Nephron (organoid): ENCODE measurements around the gene JOSD1.

ENCODE experiments used
- H3K27ac Mint-ChIP-seq, 3 experiments: 2 replicates each; pipeline ENCODE4 v1.8.0; 2020; ENCODE audit warnings: mixed read lengths in 3 of 3, mild to moderate bottlenecking in 2 of 3, moderate library complexity in 1 of 3
- H3K27me3 Mint-ChIP-seq: 2 replicates; pipeline ENCODE4 v1.8.0; 2021; ENCODE audit warnings: low read depth, mild to moderate bottlenecking, moderate library complexity, mixed read lengths
- H3K36me3 Mint-ChIP-seq: 2 replicates; pipeline ENCODE4 v1.8.0; 2020; ENCODE audit warnings: low read depth, mixed read lengths
- H3K4me1 Mint-ChIP-seq: 2 replicates; pipeline ENCODE4 v1.8.0; 2020; ENCODE audit warnings: mixed read lengths
- H3K4me3 Mint-ChIP-seq, 3 experiments: 2 replicates each; pipeline ENCODE4 v1.8.0; 2020; ENCODE audit warnings: mild to moderate bottlenecking in 3 of 3, mixed read lengths in 3 of 3, moderate library complexity in 2 of 3
- H3K9me3 Mint-ChIP-seq: 2 replicates; pipeline ENCODE4 v1.8.0; 2020; ENCODE audit warnings: mixed read lengths
- TF ChIP-seq, protein P1 (sequence below), 3 experiments: fragments of 200-600 bp; sonication (generic); IDR thresholded peaks; one replicate each; pipeline ENCODE4 v1.5.0; 2021; ENCODE audit warnings: antibody characterized with exemption in 3 of 3; ENCODE audit not compliant: unreplicated experiment in 3 of 3

JOSD1 gene

DNA sequence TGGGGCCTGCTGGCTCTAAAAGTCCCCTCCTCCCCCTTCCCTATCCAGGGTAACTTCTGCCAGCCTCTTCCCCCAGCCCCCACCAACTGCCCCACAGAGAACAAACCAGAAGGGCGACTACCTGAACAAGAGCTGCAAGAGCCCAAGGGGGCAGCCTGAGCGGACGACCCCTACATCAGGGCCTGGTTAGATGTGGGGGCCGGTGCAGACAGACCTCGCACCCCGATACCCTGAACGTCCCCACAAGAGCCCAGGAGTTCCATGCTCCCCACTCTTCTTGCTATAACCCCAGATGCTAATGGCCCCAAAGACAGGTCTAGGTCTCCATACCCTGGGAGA, 34.4 kb upstream of the JOSD1 start:
- no peaks in the 10 kb centered on the region for H3K9me3 Mint-ChIP-seq
- peaks cover 19% of the 10 kb centered on the region for H3K4me1 Mint-ChIP-seq

GRCh38 chr22:38734421-38735100, 33.8 kb upstream of the JOSD1 start:
- Mint-ChIP-seq H3K4me3 (no peak overlapping the region), H3K27me3 (no peaks in the 10 kb centered on the region), H3K4me1 (peaks cover 19% of the 10 kb centered on the region), H3K27ac (peak overlapping the region; percentile 19 to 47 (median 41)), H3K36me3 (peaks cover 50% of the 10 kb centered on the region), H3K9me3 (no peaks in the 10 kb centered on the region)
- TF ChIP-seq, protein P1, sequence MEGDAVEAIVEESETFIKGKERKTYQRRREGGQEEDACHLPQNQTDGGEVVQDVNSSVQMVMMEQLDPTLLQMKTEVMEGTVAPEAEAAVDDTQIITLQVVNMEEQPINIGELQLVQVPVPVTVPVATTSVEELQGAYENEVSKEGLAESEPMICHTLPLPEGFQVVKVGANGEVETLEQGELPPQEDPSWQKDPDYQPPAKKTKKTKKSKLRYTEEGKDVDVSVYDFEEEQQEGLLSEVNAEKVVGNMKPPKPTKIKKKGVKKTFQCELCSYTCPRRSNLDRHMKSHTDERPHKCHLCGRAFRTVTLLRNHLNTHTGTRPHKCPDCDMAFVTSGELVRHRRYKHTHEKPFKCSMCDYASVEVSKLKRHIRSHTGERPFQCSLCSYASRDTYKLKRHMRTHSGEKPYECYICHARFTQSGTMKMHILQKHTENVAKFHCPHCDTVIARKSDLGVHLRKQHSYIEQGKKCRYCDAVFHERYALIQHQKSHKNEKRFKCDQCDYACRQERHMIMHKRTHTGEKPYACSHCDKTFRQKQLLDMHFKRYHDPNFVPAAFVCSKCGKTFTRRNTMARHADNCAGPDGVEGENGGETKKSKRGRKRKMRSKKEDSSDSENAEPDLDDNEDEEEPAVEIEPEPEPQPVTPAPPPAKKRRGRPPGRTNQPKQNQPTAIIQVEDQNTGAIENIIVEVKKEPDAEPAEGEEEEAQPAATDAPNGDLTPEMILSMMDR (IDR thresholded peaks at IDR 0.05; ENCODE audit: unreplicated experiment in 3 of 3) = no peak

More for the DNA sequence above, 34.4 kb upstream of the JOSD1 start:
- H3K4me3 Mint-ChIP-seq = no peak overlapping the region
- peak overlapping the region in 1 of 3 experiments; percentile 19 for H3K27ac Mint-ChIP-seq
- H3K27me3 Mint-ChIP-seq = no peaks in the 10 kb centered on the region
- TF ChIP-seq, protein P1 (IDR thresholded peaks at IDR 0.05; ENCODE audit: unreplicated experiment in 3 of 3) = no peak
- H3K36me3 Mint-ChIP-seq = peaks cover 53% of the 10 kb centered on the region

DNA sequence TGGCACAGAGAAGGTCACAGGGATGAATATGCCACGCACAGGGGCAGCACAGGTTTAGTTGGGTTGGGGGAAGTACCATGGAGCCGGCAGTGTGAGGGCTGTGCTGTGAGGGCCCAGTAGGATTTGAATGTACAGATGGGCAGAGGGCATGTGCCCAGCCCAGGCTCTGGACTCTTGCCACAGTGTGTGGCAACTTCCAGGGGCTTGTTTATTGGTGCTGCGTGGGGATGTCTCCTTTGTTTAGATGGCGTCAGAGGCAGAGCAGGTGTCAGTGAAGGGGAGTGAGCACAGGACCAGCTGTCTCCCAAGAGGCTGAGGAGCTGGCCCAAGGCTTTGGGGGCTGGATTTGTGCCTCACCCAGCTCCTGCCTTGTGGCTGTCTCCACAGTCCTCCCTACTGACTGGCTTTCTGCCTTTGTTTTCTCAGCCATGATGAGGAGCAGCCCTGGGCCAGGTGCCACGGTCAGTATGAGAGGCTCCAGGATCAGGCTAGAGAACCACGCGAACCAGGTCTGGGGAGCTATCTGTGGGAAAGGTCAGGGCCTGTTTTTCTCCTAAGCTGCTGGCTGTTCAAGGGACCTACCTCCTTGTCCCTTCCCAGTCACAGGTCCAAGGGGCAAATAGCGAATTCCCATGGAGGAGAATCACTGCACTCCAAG, 33.1 kb upstream of the JOSD1 start:
- Mint-ChIP-seq H3K4me3 (no peak overlapping the region), H3K4me1 (peaks cover 19% of the 10 kb centered on the region), H3K27me3 (no peaks in the 10 kb centered on the region), H3K36me3 (peaks cover 57% of the 10 kb centered on the region), H3K27ac (peak overlapping the region; percentile 19 to 47 (median 41)), H3K9me3 (no peaks in the 10 kb centered on the region)
- TF ChIP-seq, protein P1 (IDR thresholded peaks at IDR 0.05; ENCODE audit: unreplicated experiment in 3 of 3) = no peak

GRCh38 chr22:38733329-38733723, 32.6 kb upstream of the JOSD1 start:
- no peak overlapping the region for H3K4me3 Mint-ChIP-seq
- H3K27ac Mint-ChIP-seq = peak overlapping the region; percentile 47 to 66 (median 48)
- H3K36me3 Mint-ChIP-seq = peaks cover 58% of the 10 kb centered on the region
- H3K4me1 Mint-ChIP-seq = peaks cover 19% of the 10 kb centered on the region
- no peaks in the 10 kb centered on the region for H3K27me3 Mint-ChIP-seq
- TF ChIP-seq, protein P1 (IDR thresholded peaks at IDR 0.05; ENCODE audit: unreplicated experiment in 3 of 3) = peak; percentile 66 to 67 (median 67)
- no peaks in the 10 kb centered on the region for H3K9me3 Mint-ChIP-seq

DNA sequence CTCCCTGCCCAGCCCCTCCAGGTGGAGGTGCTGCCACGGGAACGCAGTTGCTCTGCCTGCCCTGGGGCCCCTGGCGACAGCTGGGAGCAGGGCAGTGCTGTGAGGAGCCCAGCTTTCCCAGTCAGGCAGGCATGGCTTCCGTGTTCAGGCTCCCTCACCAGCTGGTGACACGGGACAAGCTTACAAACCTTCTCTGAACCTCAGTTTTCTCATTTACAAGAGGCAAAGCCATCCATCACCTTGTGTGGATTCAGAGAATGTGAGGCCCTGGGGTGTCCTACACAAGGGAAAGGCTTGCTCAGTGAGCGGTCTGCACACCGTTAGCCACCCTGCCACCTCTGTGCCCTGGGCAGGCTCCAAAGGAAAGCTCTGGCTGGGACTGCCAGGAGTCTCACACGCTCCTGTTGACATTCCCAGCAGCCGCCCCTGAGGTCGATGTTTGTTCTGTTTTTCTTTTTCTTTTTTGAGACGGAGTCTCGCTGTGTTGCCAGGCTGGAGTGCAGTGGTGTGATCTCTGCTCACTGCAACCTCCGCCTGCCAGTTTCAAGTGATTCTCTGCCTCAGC, 31.6 kb upstream of the JOSD1 start:
- H3K4me1 Mint-ChIP-seq = peaks cover 19% of the 10 kb centered on the region
- H3K36me3 Mint-ChIP-seq = peaks cover 57% of the 10 kb centered on the region
- H3K4me3 Mint-ChIP-seq = no peak overlapping the region
- TF ChIP-seq, protein P1 (IDR thresholded peaks at IDR 0.05; ENCODE audit: unreplicated experiment in 3 of 3) = no peak
- no peak overlapping the region for H3K27ac Mint-ChIP-seq
- no peaks in the 10 kb centered on the region for H3K27me3 Mint-ChIP-seq
- H3K9me3 Mint-ChIP-seq = no peaks in the 10 kb centered on the region
